ENCODE data around the gene NTNG2. TPM values are rescaled to one million over a fixed set of nuclear protein-coding genes. Genes with fewer than 3 reads are reported as not detected.
"Not testable (repeated sequence)": the region's sequence is repeated elsewhere in the genome, so short reads cannot be mapped to it uniquely, and the experiment has no call there.

The NTNG2 gene
- total and polyA plus RNA-seq, 2 donors = 1.7 TPM

GRCh38 chr9:132126680-132127236 is 35.1 kb upstream of the NTNG2 start:
- Histone ChIP-seq H3K27ac (ENCODE audit: low read depth in 1 of 2, low read length in 1 of 2) (no peak overlapping the region), H3K4me1 (ENCODE audit: control insufficient read depth in 2 of 2, insufficient read depth in 2 of 2, low read length in 2 of 2) (no peaks in the 10 kb centered on the region), H3K4me3 (ENCODE audit: low read length in 2 of 2) (no peak overlapping the region), H3K36me3 (ENCODE audit: control insufficient read depth in 2 of 2, insufficient read depth in 2 of 2, low read length in 1 of 2) (no peaks in the 10 kb centered on the region), H3K27me3 (ENCODE audit: control insufficient read depth in 2 of 2, insufficient read depth in 1 of 2, low read length in 1 of 2) (peaks cover 8 to 55% of the 10 kb centered on the region in 2 donors), H3K9me3 (ENCODE audit: control insufficient read depth in 2 of 2, insufficient read depth in 1 of 2, low read length in 1 of 2) (peaks cover 0 to 2% of the 10 kb centered on the region in 2 donors)
- 74% methylated on average over 13 of the region's 13 CpGs for WGBS
- DNase-seq (ENCODE audit: low read depth in 6 of 9, low spot score in 9 of 9) = no peak

GRCh38 chr9:132127888-132128534 is 33.8 kb upstream of the NTNG2 start:
- WGBS = 83% methylated on average over 15 of the region's 15 CpGs
- Histone ChIP-seq H3K36me3 (ENCODE audit: control insufficient read depth in 2 of 2, insufficient read depth in 2 of 2, low read length in 1 of 2) (no peaks in the 10 kb centered on the region), H3K4me3 (ENCODE audit: low read length in 2 of 2) (no peak overlapping the region), H3K4me1 (ENCODE audit: control insufficient read depth in 2 of 2, insufficient read depth in 2 of 2, low read length in 2 of 2) (no peaks in the 10 kb centered on the region), H3K27ac (ENCODE audit: low read depth in 1 of 2, low read length in 1 of 2) (no peak overlapping the region), H3K9me3 (ENCODE audit: control insufficient read depth in 2 of 2, insufficient read depth in 1 of 2, low read length in 1 of 2) (peaks cover 0 to 2% of the 10 kb centered on the region in 2 donors), H3K27me3 (ENCODE audit: control insufficient read depth in 2 of 2, insufficient read depth in 1 of 2, low read length in 1 of 2) (peaks cover 8 to 56% of the 10 kb centered on the region in 2 donors)
- no peak for DNase-seq (ENCODE audit: low read depth in 6 of 9, low spot score in 9 of 9)

- Histone ChIP-seq H3K9me3 (ENCODE audit: control insufficient read depth in 2 of 2, insufficient read depth in 1 of 2, low read length in 1 of 2) (peaks cover 0 to 2% of the 10 kb centered on the region in 2 donors), H3K36me3 (ENCODE audit: control insufficient read depth in 2 of 2, insufficient read depth in 2 of 2, low read length in 1 of 2) (no peaks in the 10 kb centered on the region), H3K4me3 (ENCODE audit: low read length in 2 of 2) (no peak overlapping the region), H3K27ac (ENCODE audit: low read depth in 1 of 2, low read length in 1 of 2) (no peak overlapping the region), H3K4me1 (ENCODE audit: control insufficient read depth in 2 of 2, insufficient read depth in 2 of 2, low read length in 2 of 2) (no peaks in the 10 kb centered on the region), H3K27me3 (ENCODE audit: control insufficient read depth in 2 of 2, insufficient read depth in 1 of 2, low read length in 1 of 2) (peaks cover 8 to 49% of the 10 kb centered on the region in 2 donors)
- 84% methylated on average over 12 of the region's 12 CpGs for WGBS
- DNase-seq (ENCODE audit: low read depth in 6 of 9, low spot score in 9 of 9) = no peak
These were observed 32.3 kb upstream of the NTNG2 start for GRCh38 chr9:132129535-132129934.

- H3K27ac ChIP-seq (ENCODE audit: low read depth in 1 of 2, low read length in 1 of 2); H3K4me3 ChIP-seq (ENCODE audit: low read length in 2 of 2); H3K4me1 ChIP-seq (ENCODE audit: control insufficient read depth in 2 of 2, insufficient read depth in 2 of 2, low read length in 2 of 2); DNase-seq (ENCODE audit: low read depth in 6 of 9, low spot score in 9 of 9); H3K9me3 ChIP-seq (ENCODE audit: control insufficient read depth in 2 of 2, insufficient read depth in 1 of 2, low read length in 1 of 2); H3K36me3 ChIP-seq (ENCODE audit: control insufficient read depth in 2 of 2, insufficient read depth in 2 of 2, low read length in 1 of 2): not testable (repeated sequence)
- WGBS = 97% methylated on average over 5 of the region's 5 CpGs
- H3K27me3 ChIP-seq (ENCODE audit: control insufficient read depth in 2 of 2, insufficient read depth in 1 of 2, low read length in 1 of 2) = peaks cover 0 to 32% of the 10 kb centered on the region in 2 donors
These were observed 27.8 kb upstream of the NTNG2 start for GRCh38 chr9:132134085-132134484.

- Histone ChIP-seq H3K4me1 (ENCODE audit: control insufficient read depth in 2 of 2, insufficient read depth in 2 of 2, low read length in 2 of 2) (no peaks in the 10 kb centered on the region), H3K36me3 (ENCODE audit: control insufficient read depth in 2 of 2, insufficient read depth in 2 of 2, low read length in 1 of 2) (no peaks in the 10 kb centered on the region), H3K27me3 (ENCODE audit: control insufficient read depth in 2 of 2, insufficient read depth in 1 of 2, low read length in 1 of 2) (peaks cover 0 to 33% of the 10 kb centered on the region in 2 donors), H3K27ac (ENCODE audit: low read depth in 1 of 2, low read length in 1 of 2) (no peak overlapping the region), H3K9me3 (ENCODE audit: control insufficient read depth in 2 of 2, insufficient read depth in 1 of 2, low read length in 1 of 2) (no peaks in the 10 kb centered on the region), H3K4me3 (ENCODE audit: low read length in 2 of 2) (no peak overlapping the region)
- DNase-seq (ENCODE audit: low read depth in 6 of 9, low spot score in 9 of 9) = no peak
- 93% methylated on average over 5 of the region's 5 CpGs for WGBS
These were observed 26.4 kb upstream of the NTNG2 start for GRCh38 chr9:132135456-132135855.

- Histone ChIP-seq H3K4me1 (ENCODE audit: control insufficient read depth in 2 of 2, insufficient read depth in 2 of 2, low read length in 2 of 2) (no peaks in the 10 kb centered on the region), H3K36me3 (ENCODE audit: control insufficient read depth in 2 of 2, insufficient read depth in 2 of 2, low read length in 1 of 2) (no peaks in the 10 kb centered on the region), H3K27me3 (ENCODE audit: control insufficient read depth in 2 of 2, insufficient read depth in 1 of 2, low read length in 1 of 2) (peaks cover 2 to 41% of the 10 kb centered on the region in 2 donors), H3K4me3 (ENCODE audit: low read length in 2 of 2) (no peak overlapping the region), H3K9me3 (ENCODE audit: control insufficient read depth in 2 of 2, insufficient read depth in 1 of 2, low read length in 1 of 2) (no peaks in the 10 kb centered on the region), H3K27ac (ENCODE audit: low read depth in 1 of 2, low read length in 1 of 2) (no peak overlapping the region)
- DNase-seq (ENCODE audit: low read depth in 6 of 9, low spot score in 9 of 9) = no peak
- WGBS = 73% methylated on average over 16 of the region's 16 CpGs
These were observed 25.6 kb upstream of the NTNG2 start for GRCh38 chr9:132136151-132136780.

- DNase-seq (ENCODE audit: low read depth in 6 of 9, low spot score in 9 of 9) = no peak
- no peaks in the 10 kb centered on the region for H3K36me3 ChIP-seq (ENCODE audit: control insufficient read depth in 2 of 2, insufficient read depth in 2 of 2, low read length in 1 of 2)
- peaks cover 9 to 56% of the 10 kb centered on the region in 2 donors for H3K27me3 ChIP-seq (ENCODE audit: control insufficient read depth in 2 of 2, insufficient read depth in 1 of 2, low read length in 1 of 2)
- H3K9me3 ChIP-seq (ENCODE audit: control insufficient read depth in 2 of 2, insufficient read depth in 1 of 2, low read length in 1 of 2) = no peaks in the 10 kb centered on the region
- H3K4me1 ChIP-seq (ENCODE audit: control insufficient read depth in 2 of 2, insufficient read depth in 2 of 2, low read length in 2 of 2) = no peaks in the 10 kb centered on the region
- H3K27ac ChIP-seq (ENCODE audit: low read depth in 1 of 2, low read length in 1 of 2) = no peak overlapping the region
- WGBS = 6% methylated on average over 24 of the region's 24 CpGs
- no peak overlapping the region for H3K4me3 ChIP-seq (ENCODE audit: low read length in 2 of 2)
These were observed 20.4 kb upstream of the NTNG2 start for GRCh38 chr9:132141344-132141947.

- no peak for DNase-seq (ENCODE audit: low read depth in 6 of 9, low spot score in 9 of 9)
- Histone ChIP-seq H3K36me3 (ENCODE audit: control insufficient read depth in 2 of 2, insufficient read depth in 2 of 2, low read length in 1 of 2) (no peaks in the 10 kb centered on the region), H3K27ac (ENCODE audit: low read depth in 1 of 2, low read length in 1 of 2) (no peak overlapping the region), H3K9me3 (ENCODE audit: control insufficient read depth in 2 of 2, insufficient read depth in 1 of 2, low read length in 1 of 2) (no peaks in the 10 kb centered on the region), H3K4me1 (ENCODE audit: control insufficient read depth in 2 of 2, insufficient read depth in 2 of 2, low read length in 2 of 2) (no peaks in the 10 kb centered on the region), H3K27me3 (ENCODE audit: control insufficient read depth in 2 of 2, insufficient read depth in 1 of 2, low read length in 1 of 2) (peaks cover 9 to 58% of the 10 kb centered on the region in 2 donors), H3K4me3 (ENCODE audit: low read length in 2 of 2) (no peak overlapping the region)
- 62% methylated on average over 12 of the region's 12 CpGs for WGBS
These were observed 19.8 kb upstream of the NTNG2 start for GRCh38 chr9:132141948-132142594.

- no peak for DNase-seq (ENCODE audit: low read depth in 6 of 9, low spot score in 9 of 9)
- Histone ChIP-seq H3K27ac (ENCODE audit: low read depth in 1 of 2, low read length in 1 of 2) (no peak overlapping the region), H3K27me3 (ENCODE audit: control insufficient read depth in 2 of 2, insufficient read depth in 1 of 2, low read length in 1 of 2) (peaks cover 9 to 52% of the 10 kb centered on the region in 2 donors), H3K4me3 (ENCODE audit: low read length in 2 of 2) (no peak overlapping the region), H3K9me3 (ENCODE audit: control insufficient read depth in 2 of 2, insufficient read depth in 1 of 2, low read length in 1 of 2) (no peaks in the 10 kb centered on the region), H3K4me1 (ENCODE audit: control insufficient read depth in 2 of 2, insufficient read depth in 2 of 2, low read length in 2 of 2) (no peaks in the 10 kb centered on the region), H3K36me3 (ENCODE audit: control insufficient read depth in 2 of 2, insufficient read depth in 2 of 2, low read length in 1 of 2) (no peaks in the 10 kb centered on the region)
- WGBS = 65% methylated on average over 9 of the region's 9 CpGs
These were observed 18.9 kb upstream of the NTNG2 start for GRCh38 chr9:132142924-132143323.

Measured in thymus (tissue), 11 donors.